GM23248 (cell line): ENCODE results near the gene MDP1. TPM values are rescaled to one million over a fixed set of nuclear protein-coding genes. Genes with fewer than 3 reads are reported as not detected.

ENCODE experiments used
- DNase-seq: peaks from one replicate; pipeline ENCODE4 v3.0.0-alpha.2; 2015
- H2AFZ ChIP-seq: fragments of 200-600 bp; sonication (generic); 2 replicates; pipeline ENCODE4 v1.6.1; 2016; ENCODE audit warnings: antibody characterized with exemption
- H3F3A ChIP-seq: fragments of 200-600 bp; sonication (generic); 2 replicates; pipeline ENCODE4 v1.6.1; 2016; ENCODE audit warnings: mild to moderate bottlenecking, antibody characterized with exemption, mixed run types; ENCODE audit not compliant: insufficient read depth
- H3K27ac ChIP-seq: fragments of 200-600 bp; sonication (generic); 2 replicates; pipeline ENCODE4 v1.5.1; 2016; ENCODE audit warnings: mild to moderate bottlenecking
- H3K27me3 ChIP-seq: fragments of 200-600 bp; sonication (generic); replicated peaks from 2 replicates; pipeline ENCODE4 v1.6.1; 2016; ENCODE audit warnings: mild to moderate bottlenecking; ENCODE audit not compliant: insufficient read depth
- H3K36me3 ChIP-seq: fragments of 200-600 bp; sonication (generic); 2 replicates; pipeline ENCODE4 v1.6.1; 2016; ENCODE audit warnings: low read depth, mild to moderate bottlenecking
- H3K4me1 ChIP-seq: fragments of 200-600 bp; sonication (generic); 2 replicates; pipeline ENCODE4 v1.6.1; 2016; ENCODE audit warnings: mild to moderate bottlenecking; ENCODE audit not compliant: insufficient read depth
- H3K4me2 ChIP-seq: fragments of 200-600 bp; sonication (generic); one replicate; pipeline ENCODE4 v1.6.1; 2016; ENCODE audit warnings: mild to moderate bottlenecking; ENCODE audit not compliant: unreplicated experiment
- H3K4me3 ChIP-seq: fragments of 200-600 bp; sonication (generic); 2 replicates; pipeline ENCODE4 v1.5.1; 2016; ENCODE audit warnings: mild to moderate bottlenecking
- H3K79me2 ChIP-seq: fragments of 200-600 bp; sonication (generic); 2 replicates; pipeline ENCODE4 v1.6.1; 2016; ENCODE audit warnings: mild to moderate bottlenecking; ENCODE audit not compliant: insufficient read depth
- H3K9ac ChIP-seq: fragments of 200-600 bp; sonication (generic); 2 replicates; pipeline ENCODE4 v1.6.1; 2016; ENCODE audit warnings: mild to moderate bottlenecking
- H3K9me2 ChIP-seq: fragments of 200-600 bp; sonication (generic); 2 replicates; pipeline ENCODE4 v1.6.1; 2016; ENCODE audit warnings: mixed run types, mild to moderate bottlenecking, moderate library complexity; ENCODE audit not compliant: insufficient read depth
- H3K9me3 ChIP-seq: fragments of 200-600 bp; sonication (generic); one replicate; pipeline ENCODE4 v1.6.1; 2017; ENCODE audit warnings: low read depth
- H4K20me1 ChIP-seq: fragments of 200-600 bp; sonication (generic); 2 replicates; pipeline ENCODE4 v1.6.0; 2016; ENCODE audit not compliant: insufficient read depth
- EZH2 ChIP-seq: fragments of 200-600 bp; sonication (generic); IDR thresholded peaks from 2 replicates; pipeline ENCODE4 v1.6.1; 2018; ENCODE audit warnings: antibody characterized with exemption, mild to moderate bottlenecking; ENCODE audit not compliant: insufficient read depth, poor library complexity, severe bottlenecking
- EZH2phosphoT487 ChIP-seq: fragments of 200-600 bp; sonication (generic); IDR thresholded peaks from 2 replicates; pipeline ENCODE4 v1.6.1; 2018; ENCODE audit warnings: antibody characterized with exemption, moderate library complexity, mild to moderate bottlenecking, low read depth; ENCODE audit not compliant: insufficient read depth
- WGBS, 2 experiments: methylation state at CpG; one replicate each; pipeline ENCODE4 v1.1.6; 2015 to 2017; ENCODE audit warnings: low lambda C conversion rate in 2 of 2, low coverage in 1 of 2; ENCODE audit errors: missing lambda C conversion rate in 2 of 2; 5-methylcytosine and 5-hydroxymethylcytosine counted together
- in situ Hi-C: fragments of 300-500 bp; cut with MboI; formaldehyde crosslinking; loops from 2 replicates; pipeline ENCODE4 v1.15.0; 2020
- polyA plus RNA-seq: library from polyadenylated mRNA; unstranded; fragments of >200 nt; fragmentation: Nextera tagmentation; extraction: Ambion mirVana; gene quantifications from 2 replicates; pipeline ENCODE4 v1.2.1, GENCODE V29; 2016
- total RNA-seq: library from RNA; depleted of rRNA; stranded (reverse); fragments of >200 nt; shearing (Covaris generic); gene quantifications from 2 replicates; pipeline ENCODE4 v1.2.3, GENCODE V29; 2014

The MDP1 gene
- total and polyA plus RNA-seq, 2 experiments from 2014 or later, result 8.2 to 23.3 TPM

DNA sequence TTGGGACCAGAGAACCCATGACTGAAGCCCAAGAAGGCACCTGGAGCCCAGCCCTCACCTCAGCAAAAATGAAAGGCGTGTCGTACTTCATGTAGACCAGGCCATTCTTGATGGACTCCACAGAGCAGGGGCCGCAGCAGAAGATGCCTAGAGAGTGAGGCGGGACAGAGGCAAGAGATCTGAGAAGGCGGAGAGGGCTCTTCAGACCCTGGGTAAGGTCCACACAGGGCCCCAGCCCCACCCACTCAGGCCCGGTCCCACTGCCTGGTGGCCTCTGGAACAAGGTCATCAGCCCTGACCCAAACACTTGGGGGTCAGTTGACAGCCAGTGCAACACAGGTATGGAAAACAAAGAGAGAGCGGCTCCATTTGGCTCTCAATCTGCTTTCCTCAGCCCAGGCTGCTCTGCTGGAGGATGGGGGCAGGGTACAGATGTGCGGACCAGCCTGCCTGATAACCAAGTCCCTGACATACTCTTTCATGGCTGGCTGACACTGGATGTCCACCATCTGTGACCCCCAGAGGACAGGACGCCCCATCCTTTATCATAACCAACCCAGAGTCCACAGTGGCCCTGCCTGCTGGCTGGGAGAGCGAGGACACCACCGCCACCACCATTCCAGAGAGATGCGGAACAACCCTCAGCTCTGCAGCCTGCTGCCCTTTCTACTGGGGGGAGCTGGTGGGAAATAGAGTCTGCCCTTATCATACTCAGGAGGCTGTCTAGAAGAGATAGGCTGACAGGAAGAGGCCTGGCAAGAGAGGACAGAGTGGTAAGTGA is 40.3 kb upstream of the MDP1 start:
- H4K20me1 ChIP-seq, result no peaks in the 10 kb centered on the region
- H3K36me3 ChIP-seq, result no peaks in the 10 kb centered on the region
- no peaks in the 10 kb centered on the region for H3K27me3 ChIP-seq
- H3K4me1 ChIP-seq, result peaks cover 17% of the 10 kb centered on the region
- in situ Hi-C loops, result no loop called here
- TF ChIP-seq EZH2phosphoT487 (no peak), EZH2 (no peak)
- no peak overlapping the region for H3K27ac ChIP-seq
- DNase-seq, result no peak
- no peaks in the 10 kb centered on the region for H3K79me2 ChIP-seq
- H3F3A ChIP-seq, result peaks cover 13% of the 10 kb centered on the region; the same call in 1 of the 2 replicates
- no peaks in the 10 kb centered on the region for H3K9me3 ChIP-seq
- WGBS, 2 experiments, result 89 to 95% methylated on average over 11 to 12 of the region's 12 CpGs
- H3K4me3 ChIP-seq, result no peak overlapping the region
- no peak overlapping the region for H3K9ac ChIP-seq
- H3K9me2 ChIP-seq, result no peaks in the 10 kb centered on the region
- no peak overlapping the region for H3K4me2 ChIP-seq
- H2AFZ ChIP-seq, result no peak overlapping the region

DNA sequence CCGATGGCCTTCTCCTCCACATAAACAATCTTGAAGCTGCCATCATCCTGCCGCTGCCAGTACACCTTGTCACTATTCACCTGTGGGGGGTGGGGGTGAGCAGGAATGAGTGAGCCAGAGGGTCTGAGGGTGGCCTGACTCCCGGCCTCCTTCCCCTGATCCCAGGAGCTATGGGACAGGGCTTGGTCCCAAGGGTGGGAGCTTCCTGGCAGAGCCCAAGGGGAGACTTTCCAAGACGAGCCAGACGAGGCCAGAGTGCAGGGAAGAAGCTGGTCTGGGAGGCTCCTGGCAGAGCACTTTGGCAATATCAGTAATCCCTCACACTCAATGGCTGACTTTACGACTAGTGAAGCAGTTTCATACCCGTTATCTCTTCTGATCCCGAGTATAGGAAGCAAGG is 39.6 kb upstream of the MDP1 start:
- Histone ChIP-seq H3K4me2 (no peak overlapping the region), H3K9me3 (no peaks in the 10 kb centered on the region), H3K36me3 (no peaks in the 10 kb centered on the region), H3K9me2 (no peaks in the 10 kb centered on the region), H3K27ac (no peak overlapping the region), H3K9ac (no peak overlapping the region), H2AFZ (no peak overlapping the region), H3K27me3 (no peaks in the 10 kb centered on the region), H3K4me1 (peaks cover 17% of the 10 kb centered on the region), H3F3A (peaks cover 16% of the 10 kb centered on the region; the same call in 1 of the 2 replicates), H4K20me1 (no peaks in the 10 kb centered on the region), H3K4me3 (no peak overlapping the region), H3K79me2 (no peaks in the 10 kb centered on the region)
- 83 to 90% methylated on average over 8 of the region's 8 CpGs for WGBS, 2 experiments
- DNase-seq, result no peak
- in situ Hi-C loops, result no loop called here
- no peak for TF ChIP-seq EZH2phosphoT487
- TF ChIP-seq EZH2, result no peak

DNA sequence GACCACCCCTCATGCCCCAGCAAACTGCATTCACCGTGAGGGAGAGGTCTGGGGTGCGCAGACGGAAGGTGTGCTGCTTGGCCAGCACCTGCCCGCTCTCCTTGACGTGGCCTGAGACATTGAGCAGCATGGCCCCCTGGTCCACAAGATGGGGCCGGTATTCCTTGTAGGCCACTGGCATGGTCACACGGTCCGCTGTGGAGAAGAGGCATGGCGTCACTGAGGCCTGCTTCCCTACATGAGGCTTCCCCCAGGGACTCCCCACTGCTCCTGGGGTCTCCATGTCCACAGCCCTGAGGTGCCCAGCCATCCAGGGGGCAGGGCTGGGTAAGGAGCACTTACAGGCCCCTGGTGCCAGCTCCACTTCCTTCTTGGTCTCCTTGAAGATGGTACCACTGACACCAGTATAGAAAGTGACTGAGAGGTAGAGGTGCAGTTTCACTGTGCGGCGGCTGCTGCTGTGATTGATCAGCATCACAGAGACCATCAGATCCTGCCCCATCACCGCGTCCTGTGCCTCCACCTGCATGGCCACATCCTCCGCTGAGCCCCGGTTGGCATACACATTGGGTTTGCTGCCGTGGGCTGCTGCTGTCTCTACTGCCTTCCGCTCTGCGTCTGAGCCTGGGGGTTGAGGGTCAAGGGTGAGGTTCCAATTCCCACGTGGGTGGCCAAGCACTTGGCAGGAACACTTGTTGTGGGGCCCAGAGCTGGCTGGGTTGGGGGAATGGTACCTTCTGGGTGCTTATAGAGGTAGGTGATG is 38.9 kb upstream of the MDP1 start:
- no peaks in the 10 kb centered on the region for H3K36me3 ChIP-seq
- no peak overlapping the region for H3K4me2 ChIP-seq
- H3K9me2 ChIP-seq, result no peaks in the 10 kb centered on the region
- H3K79me2 ChIP-seq, result no peaks in the 10 kb centered on the region
- H3K27me3 ChIP-seq, result no peaks in the 10 kb centered on the region
- in situ Hi-C loops, result no loop called here
- H3F3A ChIP-seq, result peaks cover 16% of the 10 kb centered on the region; the same call in 1 of the 2 replicates
- no peak overlapping the region for H2AFZ ChIP-seq
- H3K27ac ChIP-seq, result no peak overlapping the region
- H3K4me3 ChIP-seq, result no peak overlapping the region
- DNase-seq, result no peak
- H3K4me1 ChIP-seq, result peaks cover 17% of the 10 kb centered on the region
- no peaks in the 10 kb centered on the region for H3K9me3 ChIP-seq
- WGBS, 2 experiments, result 88 to 89% methylated on average over 19 of the region's 19 CpGs
- TF ChIP-seq EZH2, result no peak
- no peak for TF ChIP-seq EZH2phosphoT487
- H3K9ac ChIP-seq, result no peak overlapping the region
- H4K20me1 ChIP-seq, result no peaks in the 10 kb centered on the region

DNA sequence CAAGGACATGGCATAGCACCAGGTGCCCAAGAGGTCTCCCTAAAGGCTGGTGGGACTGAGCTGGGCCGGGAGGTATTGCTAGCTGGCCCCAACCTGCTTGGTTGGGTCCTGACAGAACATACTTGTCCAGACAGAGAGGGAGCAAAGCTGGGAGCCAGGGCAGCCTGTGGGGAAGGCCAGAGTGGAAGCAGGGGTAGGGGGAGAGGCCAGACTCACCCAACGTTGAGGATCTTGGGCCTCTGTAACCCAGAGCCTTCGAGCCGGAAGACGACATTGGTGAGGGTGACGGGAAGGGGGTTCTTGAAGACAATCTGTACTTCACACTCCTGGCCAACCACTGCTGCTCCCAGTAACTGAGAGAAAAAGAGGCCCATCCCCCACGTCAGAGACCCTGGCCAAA is 38.1 kb upstream of the MDP1 start:
- in situ Hi-C loops, result no loop called here
- Histone ChIP-seq H3K79me2 (no peaks in the 10 kb centered on the region), H3K9me2 (no peaks in the 10 kb centered on the region), H3K4me2 (no peak overlapping the region), H3K27ac (no peak overlapping the region), H3K36me3 (no peaks in the 10 kb centered on the region), H3K4me1 (peaks cover 11% of the 10 kb centered on the region), H3F3A (peaks cover 16% of the 10 kb centered on the region; the same call in 1 of the 2 replicates), H3K4me3 (no peak overlapping the region), H4K20me1 (no peaks in the 10 kb centered on the region), H2AFZ (no peak overlapping the region), H3K27me3 (no peaks in the 10 kb centered on the region), H3K9ac (no peak overlapping the region), H3K9me3 (no peaks in the 10 kb centered on the region)
- DNase-seq, result no peak
- TF ChIP-seq EZH2phosphoT487 (no peak), EZH2 (no peak)
- WGBS, 2 experiments, result 69 to 77% methylated on average over 7 of the region's 7 CpGs
